CD4-positive, alpha-beta T cell treated with Interleukin-1 beta for 1 hour (primary cell): Measurements from ENCODE around the gene IL23A.

Experiments used
- DNase-seq, 2 donors: peaks; one replicate each; pipeline ENCODE4 v3.0.0-alpha.2; 2020 to 2022

Gene IL23A

GRCh38 chr12:56362130-56363059, 23.7 kb downstream of the IL23A start, which contains the start of gene APOF:
Gene APOF, minus strand, starts transcription at chr12:56362857. Its CDS starts 112 bp downstream, at chr12:56362745.
- DNase-seq: no peak

- DNase-seq: no peak
Measured at GRCh38 chr12:56366948-56367347, 28.3 kb downstream of the IL23A start.

GRCh38 chr12:56373515-56373914, 34.8 kb downstream of the IL23A start:
- no peak for DNase-seq

- no peak for DNase-seq
Measured at GRCh38 chr12:56374726-56375597, 36.3 kb downstream of the IL23A start.

- DNase-seq: peak in 1 of 2 donors; percentile 60
Measured at GRCh38 chr12:56375598-56376434, 37.1 kb downstream of the IL23A start.

- DNase-seq: no peak
Measured at GRCh38 chr12:56377310-56377988, 38.8 kb downstream of the IL23A start.

- no peak for DNase-seq
Measured at GRCh38 chr12:56377989-56378316, 39.3 kb downstream of the IL23A start.

- no peak for DNase-seq
Measured at GRCh38 chr12:56382611-56383010, 43.9 kb downstream of the IL23A start.

- no peak for DNase-seq
Measured at GRCh38 chr12:56385873-56386272, 47.2 kb downstream of the IL23A start.

GRCh38 chr12:56387152-56387736, 48.6 kb downstream of the IL23A start:
- DNase-seq: no peak

- DNase-seq: no peak
Measured at GRCh38 chr12:56389412-56389811, 50.7 kb downstream of the IL23A start.
